Naive thymus-derived CD4-positive, alpha-beta T cell (primary cell): ENCODE data around the gene WASF2. TPM values are rescaled to one million over a fixed set of nuclear protein-coding genes. Genes with fewer than 3 reads are reported as not detected.
A peak's percentile ranks its signal among the peaks of the same experiment; 100 is the strongest.

ENCODE experiments used
- ATAC-seq: fragments of 150-1000 bp; cut with Tn5 transposase; 2 replicates; pipeline ENCODE4 v1.10.0; 2021; ENCODE audit warnings: mild to moderate bottlenecking, moderate library complexity
- CTCF ChIA-PET: fragments of 350-600 bp; sonication (Branson Sonifier 250); formaldehyde crosslinking; loops from one replicate; lab custom pipeline; 2021; ENCODE audit warnings: antibody characterized with exemption; lab: Charles Lee
- POLR2A ChIA-PET: fragments of 350-600 bp; sonication (Branson Sonifier 250); formaldehyde crosslinking; loops from one replicate; lab custom pipeline; 2021; ENCODE audit warnings: antibody characterized with exemption, inconsistent platforms; lab: Charles Lee
- DNase-seq, 9 donors: peaks; one replicate each; pipeline versions ENCODE4 v3.0.0 to v3.0.0-alpha.2; 2020 to 2022; ENCODE audit warnings: mixed read lengths in 1 of 9
- H3K27ac ChIP-seq: one replicate; pipeline ENCODE4 v1.7.0; 2013; ENCODE audit warnings: mild to moderate bottlenecking, low read depth, low read length, moderate library complexity
- H3K27me3 ChIP-seq, 2 donors: one replicate each; pipeline ENCODE4 v1.7.0; 2013; ENCODE audit warnings: low read length in 2 of 2, mild to moderate bottlenecking in 2 of 2, moderate library complexity in 2 of 2; ENCODE audit not compliant: control insufficient read depth in 2 of 2, insufficient read depth in 2 of 2
- H3K36me3 ChIP-seq, 3 experiments: 1 replicate in 2 of 3; 2 replicates in 1 of 3; pipeline ENCODE4 v1.7.0; 2013; ENCODE audit warnings: low read length in 3 of 3, mild to moderate bottlenecking in 3 of 3, moderate library complexity in 1 of 3; ENCODE audit not compliant: insufficient read depth in 3 of 3, control insufficient read depth in 2 of 3
- H3K4me1 ChIP-seq, 2 donors: one replicate each; pipeline ENCODE4 v1.7.0; 2013; ENCODE audit warnings: low read length in 2 of 2, mild to moderate bottlenecking in 2 of 2, moderate library complexity in 1 of 2; ENCODE audit not compliant: control insufficient read depth in 2 of 2, insufficient read depth in 2 of 2
- H3K4me3 ChIP-seq: 2 replicates; pipeline ENCODE4 v1.7.0; 2013; ENCODE audit warnings: mild to moderate bottlenecking, low read length
- H3K9me3 ChIP-seq, 3 experiments: 1 replicate in 2 of 3; 2 replicates in 1 of 3; pipeline ENCODE4 v1.7.0; 2013; ENCODE audit warnings: low read length in 3 of 3; ENCODE audit not compliant: control insufficient read depth in 2 of 3
- H3K27ac Mint-ChIP-seq, 9 donors: one replicate each; pipeline ENCODE4 v1.8.0; 2020 to 2022; ENCODE audit warnings: mixed read lengths in 9 of 9, mild to moderate bottlenecking in 8 of 9, moderate library complexity in 5 of 9, inconsistent platforms in 2 of 9
- H3K27me3 Mint-ChIP-seq, 5 donors: one replicate each; pipeline ENCODE4 v1.8.0; 2021 to 2022; ENCODE audit warnings: mixed read lengths in 5 of 5, mild to moderate bottlenecking in 1 of 5
- H3K36me3 Mint-ChIP-seq, 5 donors: one replicate each; pipeline ENCODE4 v1.8.0; 2020 to 2022; ENCODE audit warnings: mixed read lengths in 5 of 5, mild to moderate bottlenecking in 3 of 5, inconsistent platforms in 1 of 5
- H3K4me1 Mint-ChIP-seq, 7 donors: one replicate each; pipeline ENCODE4 v1.8.0; 2020 to 2022; ENCODE audit warnings: mixed read lengths in 7 of 7, mild to moderate bottlenecking in 3 of 7, inconsistent platforms in 1 of 7
- H3K4me3 Mint-ChIP-seq, 10 donors: one replicate each; pipeline ENCODE4 v1.8.0; 2020 to 2022; ENCODE audit warnings: mild to moderate bottlenecking in 10 of 10, mixed read lengths in 10 of 10, moderate library complexity in 6 of 10, inconsistent platforms in 2 of 10
- H3K9me3 Mint-ChIP-seq, 11 donors: one replicate each; pipeline ENCODE4 v1.8.0; 2020 to 2022; ENCODE audit warnings: mixed read lengths in 11 of 11, mild to moderate bottlenecking in 4 of 11, inconsistent platforms in 1 of 11, moderate library complexity in 1 of 11
- intact Hi-C, 2 donors: fragments of 100-400 bp; cut with micrococcal nuclease; formaldehyde crosslinking; loops; one replicate each; pipeline ENCODE4 v1.15.1; 2023
- polyA plus RNA-seq, 2 donors: library from polyadenylated mRNA; unstranded; fragments of 300-500 nt; fragmentation: Illumina TruSeq; gene quantifications; one replicate each; pipeline ENCODE4 v1.2.3, GENCODE V29; 2021
- total RNA-seq, 6 experiments: library from RNA in 5 of 6; stranded (reverse) in 5 of 6; gene quantifications; 1 replicate in 5 of 6; 2 replicates in 1 of 6; pipeline ENCODE4 v1.2.3 and lab custom pipeline; 2021 to 2026

The WASF2 gene
- total and polyA plus RNA-seq, 7 experiments from 2014 or later = 78.4 to 177 (median 140) TPM

DNA sequence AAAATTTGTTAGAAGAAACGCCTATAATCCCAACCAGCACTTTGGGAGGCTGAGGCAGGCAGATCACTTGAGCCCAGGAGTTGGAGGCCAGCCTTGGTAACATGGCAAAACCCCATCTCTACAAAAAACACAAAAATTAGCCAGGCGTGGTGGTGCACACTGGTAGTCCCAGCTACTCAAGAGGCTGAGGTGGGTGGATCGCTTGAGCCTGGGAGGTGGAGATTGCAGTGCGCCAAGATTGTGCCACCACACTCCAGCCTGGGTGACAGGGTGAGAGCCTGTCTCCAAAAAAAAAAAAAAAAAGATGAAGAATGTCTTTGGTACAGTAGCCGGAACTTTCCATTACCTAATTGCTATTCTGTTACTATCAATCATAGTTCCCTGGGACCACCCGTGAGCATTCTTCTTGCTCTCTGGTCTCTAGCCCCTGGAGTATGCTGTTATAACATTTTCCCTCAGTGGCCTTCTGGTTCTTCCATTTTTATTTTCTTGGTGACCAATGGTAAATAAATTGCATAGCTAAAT is 43.4 kb downstream of the WASF2 start:
- ATAC-seq (no peak), DNase-seq (no peak)
- peak overlapping the region in 2 of 9 donors; percentile 4 to 8 for H3K27ac Mint-ChIP-seq
- peaks cover 3 to 25% of the 10 kb centered on the region in 2 donors for H3K4me1 ChIP-seq
- no peak overlapping the region for H3K4me3 ChIP-seq
- ChIA-PET CTCF (interaction anchor here (0.7 kb wide), 1 partner anchor 30 kb away, joined by 3 read pairs; no protein-coding TSS in a partner anchor), POLR2A (interaction anchor here (0.6 to 1.2 kb wide), 4 partner anchors 13 to 44 kb away, joined by 3 to 7 read pairs (median 4); partner anchors contain the start of gene WASF2)
- H3K27me3 ChIP-seq = no peaks in the 10 kb centered on the region
- peaks cover 0 to 4% (median 0%) of the 10 kb centered on the region in 3 experiments for H3K36me3 ChIP-seq
- H3K4me1 Mint-ChIP-seq = peaks cover 37 to 75% (median 62%) of the 10 kb centered on the region in 7 donors
- H3K4me3 Mint-ChIP-seq = peak overlapping the region in 1 of 10 donors; percentile 5
- H3K9me3 Mint-ChIP-seq = no peaks in the 10 kb centered on the region
- H3K27ac ChIP-seq = no peak overlapping the region
- no peaks in the 10 kb centered on the region for H3K9me3 ChIP-seq
- H3K36me3 Mint-ChIP-seq = peaks cover 0 to 21% (median 14%) of the 10 kb centered on the region in 5 donors
- intact Hi-C loops = no loop called here
- no peaks in the 10 kb centered on the region for H3K27me3 Mint-ChIP-seq

DNA sequence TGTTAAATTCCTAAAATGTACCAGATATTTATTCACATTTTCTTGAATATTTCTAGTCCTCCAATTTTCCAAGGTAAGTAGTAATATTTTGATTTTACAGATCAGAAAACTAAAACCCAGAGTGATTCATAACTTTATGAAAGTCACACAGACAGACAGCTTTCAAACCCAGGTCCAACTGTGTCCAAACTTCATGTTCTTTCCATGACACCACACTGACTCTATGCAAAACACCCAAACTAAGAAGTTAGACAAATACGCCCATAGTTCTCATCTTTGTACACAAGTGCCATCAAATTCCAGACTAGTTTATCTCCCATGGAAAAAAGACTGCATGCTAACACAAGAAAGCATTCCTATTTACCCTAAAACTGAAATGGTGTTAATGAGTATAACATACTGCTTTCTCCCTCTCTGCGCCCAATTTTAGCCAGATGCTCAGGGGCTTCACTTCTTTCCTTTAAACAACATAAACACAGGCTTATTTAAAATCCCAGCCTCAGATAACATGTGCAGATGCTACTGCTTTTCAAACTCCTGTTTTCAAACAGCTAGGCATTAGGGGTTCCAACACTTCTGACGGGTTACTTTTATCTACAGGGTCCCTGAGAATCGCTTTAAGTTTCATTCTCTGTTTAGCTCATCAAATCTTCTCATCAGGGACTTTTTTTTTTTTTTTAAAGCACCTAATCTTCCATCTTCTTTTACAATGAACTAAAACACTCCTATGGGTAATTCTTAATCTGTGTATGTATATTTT is 44.6 kb downstream of the WASF2 start:
- no peak overlapping the region for H3K4me3 ChIP-seq
- H3K27me3 ChIP-seq = no peaks in the 10 kb centered on the region
- peaks cover 0 to 20% of the 10 kb centered on the region in 2 donors for H3K4me1 ChIP-seq
- H3K4me3 Mint-ChIP-seq = peak overlapping the region in 9 of 10 donors; percentile 28 to 75 (median 64)
- intact Hi-C loops = loop anchor here in 1 of 2 donors (1.0 kb wide), 1 partner anchor 9 kb away; no protein-coding TSS in a partner anchor
- CTCF ChIA-PET = interaction anchor here (0.6 kb wide), 3 partner anchors 13 to 1319 kb away, joined by 3 to 4 read pairs (median 3); no protein-coding TSS in a partner anchor
- POLR2A ChIA-PET = interaction anchor here (0.9 to 1.2 kb wide), 4 partner anchors 11 to 44 kb away, joined by 3 to 5 read pairs (median 3); partner anchors contain the start of gene WASF2
- peak overlapping the region; percentile 42 for H3K27ac ChIP-seq
- no peaks in the 10 kb centered on the region for H3K9me3 ChIP-seq
- H3K27me3 Mint-ChIP-seq = no peaks in the 10 kb centered on the region
- no peaks in the 10 kb centered on the region for H3K9me3 Mint-ChIP-seq
- ATAC-seq (peak; percentile 56), DNase-seq (no peak)
- peaks cover 0 to 4% (median 0%) of the 10 kb centered on the region in 3 experiments for H3K36me3 ChIP-seq
- peak overlapping the region; percentile 62 to 87 (median 77) for H3K27ac Mint-ChIP-seq
- peaks cover 28 to 68% (median 50%) of the 10 kb centered on the region in 7 donors for H3K4me1 Mint-ChIP-seq
- H3K36me3 Mint-ChIP-seq = peaks cover 0 to 22% (median 14%) of the 10 kb centered on the region in 5 donors

DNA sequence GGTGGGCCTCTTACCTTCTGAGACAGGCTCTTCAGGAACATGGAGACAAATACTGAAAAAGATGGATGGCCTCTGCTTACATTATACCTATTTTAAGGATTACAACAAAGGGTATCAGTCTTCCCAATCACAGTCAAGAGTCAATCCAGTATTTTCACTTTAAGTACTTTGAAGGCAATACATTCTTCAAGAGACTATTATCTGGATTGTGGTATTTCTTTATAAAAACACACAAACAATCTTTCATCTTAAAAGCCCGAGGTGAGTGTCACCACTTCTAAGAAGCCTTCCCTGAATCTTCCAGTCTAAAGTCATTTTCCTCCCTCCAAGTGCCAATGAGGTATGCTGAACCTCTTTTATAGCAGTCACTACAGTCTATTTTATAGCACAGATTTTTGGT is 45.3 kb downstream of the WASF2 start:
- intact Hi-C loops = loop anchor here in 1 of 2 donors (1.0 kb wide), 1 partner anchor 8 kb away; no protein-coding TSS in a partner anchor
- Histone ChIP-seq H3K4me1 (peaks cover 0 to 22% of the 10 kb centered on the region in 2 donors), H3K9me3 (no peaks in the 10 kb centered on the region), H3K27me3 (no peaks in the 10 kb centered on the region), H3K27ac (peak overlapping the region; percentile 42), H3K36me3 (peaks cover 0 to 4% (median 0%) of the 10 kb centered on the region in 3 experiments), H3K4me3 (no peak overlapping the region)
- Mint-ChIP-seq H3K9me3 (no peaks in the 10 kb centered on the region), H3K27ac (peak overlapping the region in 8 of 9 donors; percentile 13 to 87 (median 77)), H3K4me3 (peak overlapping the region in 9 of 10 donors; percentile 2 to 75 (median 60)), H3K4me1 (peaks cover 28 to 69% (median 53%) of the 10 kb centered on the region in 7 donors), H3K27me3 (no peaks in the 10 kb centered on the region), H3K36me3 (peaks cover 0 to 28% (median 18%) of the 10 kb centered on the region in 5 donors)
- ATAC-seq = no peak
- CTCF ChIA-PET = no interaction called here
- no peak for DNase-seq
- POLR2A ChIA-PET = interaction anchor here (1.1 kb wide), 1 partner anchor 14 kb away, joined by 3 read pairs; no protein-coding TSS in a partner anchor

DNA sequence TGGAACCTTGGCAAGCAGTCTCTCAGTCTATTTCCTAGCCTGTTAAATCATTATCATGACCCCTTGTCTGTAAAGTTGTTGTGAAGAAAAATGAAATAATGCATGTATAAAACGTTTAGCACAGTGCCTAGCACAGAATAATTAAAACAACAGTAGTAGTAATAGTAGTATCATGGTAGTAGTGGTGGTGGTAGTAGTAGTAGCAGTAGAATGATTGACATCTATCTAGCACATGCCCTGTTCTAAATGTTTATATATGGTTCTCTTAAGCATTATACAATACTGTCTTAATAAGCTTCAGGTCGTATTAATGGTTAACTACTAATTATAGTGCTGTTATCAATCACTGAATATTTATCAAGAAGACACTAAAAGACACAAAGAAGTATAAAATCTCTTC is 50.8 kb downstream of the WASF2 start:
- H3K36me3 ChIP-seq = peaks cover 0 to 2% (median 0%) of the 10 kb centered on the region in 3 experiments
- H3K4me3 ChIP-seq = no peak overlapping the region
- intact Hi-C loops = loop anchor here in 1 of 2 donors (5.0 kb wide), 1 partner anchor 83 kb away; no protein-coding TSS in a partner anchor
- no peak for DNase-seq
- Mint-ChIP-seq H3K4me1 (peaks cover 44 to 70% (median 55%) of the 10 kb centered on the region in 7 donors), H3K27me3 (no peaks in the 10 kb centered on the region), H3K36me3 (peaks cover 0 to 15% (median 12%) of the 10 kb centered on the region in 5 donors), H3K27ac (peak overlapping the region in 8 of 9 donors; percentile 77 to 93 (median 90)), H3K4me3 (peak overlapping the region in 6 of 10 donors; percentile 34 to 85 (median 65)), H3K9me3 (peaks cover 0 to 4% (median 0%) of the 10 kb centered on the region in 11 donors)
- peak overlapping the region; percentile 1 for H3K27ac ChIP-seq
- H3K27me3 ChIP-seq = no peaks in the 10 kb centered on the region
- no peak for ATAC-seq
- CTCF ChIA-PET = interaction anchor here (1.0 to 1.6 kb wide), 5 partner anchors 10 to 36 kb away, joined by 3 to 5 read pairs (median 3); no protein-coding TSS in a partner anchor
- no peaks in the 10 kb centered on the region for H3K9me3 ChIP-seq
- POLR2A ChIA-PET = interaction anchor here (0.8 to 1.6 kb wide), 5 partner anchors 10 to 26 kb away, joined by 3 to 6 read pairs (median 5); no protein-coding TSS in a partner anchor
- peaks cover 38 to 54% of the 10 kb centered on the region in 2 donors for H3K4me1 ChIP-seq

DNA sequence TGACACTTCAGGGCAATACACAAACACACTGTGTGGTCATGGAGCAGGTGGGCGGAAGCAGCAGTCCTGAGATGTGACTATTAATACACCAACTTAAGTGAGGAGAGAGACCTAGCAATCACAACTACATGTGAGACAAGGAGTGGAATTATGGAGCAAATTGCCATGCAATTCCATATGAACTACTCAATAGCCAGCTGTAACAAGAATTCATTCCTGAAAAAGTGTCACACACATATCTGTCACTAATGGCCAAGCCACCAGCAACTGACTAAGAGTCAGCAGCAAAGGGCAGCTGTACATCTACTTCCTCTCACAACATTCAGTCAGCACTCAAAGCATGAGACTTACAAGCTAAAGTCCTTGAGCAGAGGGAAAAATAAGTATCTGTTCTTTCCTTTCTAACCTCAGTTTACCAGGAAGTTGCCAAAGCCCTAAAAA is 51.3 kb downstream of the WASF2 start:
- ATAC-seq = no peak
- Histone ChIP-seq H3K4me1 (peaks cover 40 to 59% of the 10 kb centered on the region in 2 donors), H3K27me3 (no peaks in the 10 kb centered on the region), H3K36me3 (no peaks in the 10 kb centered on the region), H3K9me3 (no peaks in the 10 kb centered on the region), H3K27ac (peak overlapping the region; percentile 5), H3K4me3 (no peak overlapping the region)
- Mint-ChIP-seq H3K27me3 (no peaks in the 10 kb centered on the region), H3K9me3 (peaks cover 0 to 4% (median 0%) of the 10 kb centered on the region in 11 donors), H3K36me3 (peaks cover 0 to 15% (median 12%) of the 10 kb centered on the region in 5 donors), H3K27ac (peak overlapping the region; percentile 1 to 93 (median 90)), H3K4me3 (peak overlapping the region in 7 of 10 donors; percentile 1 to 85 (median 60)), H3K4me1 (peaks cover 44 to 70% (median 60%) of the 10 kb centered on the region in 7 donors)
- no peak for DNase-seq
- intact Hi-C loops = loop anchor here (1.0 to 5.0 kb wide), 2 partner anchors 10 to 84 kb away; no protein-coding TSS in a partner anchor
- CTCF ChIA-PET = interaction anchor here (1.0 to 1.6 kb wide), 5 partner anchors 10 to 142 kb away, joined by 3 to 5 read pairs (median 4); no protein-coding TSS in a partner anchor
- POLR2A ChIA-PET = interaction anchor here (0.8 to 2.7 kb wide), 6 partner anchors 9 to 52 kb away, joined by 3 to 10 read pairs (median 6); partner anchors contain the start of gene WASF2
